Endometrial microvascular endothelial cells (primary cell): ENCODE measurements around the gene GGT1. TPM values are rescaled to one million over a fixed set of nuclear protein-coding genes. Genes with fewer than 3 reads are reported as not detected.
"Not testable (repeated sequence)": the region's sequence is repeated elsewhere in the genome, so short reads cannot be mapped to it uniquely, and the experiment has no call there.

ENCODE experiments used
- in situ Hi-C: cut with HindIII; loops from 2 replicates; pipeline ENCODE4 v1.10.0; 2017; ENCODE audit warnings: low sequenced_read_pairs, low pct_unique_long_range_greater_than_20kb; ENCODE audit errors: inconsistent ontology term
- total RNA-seq: library from RNA; depleted of rRNA; stranded (reverse); fragments of >200 nt; gene quantifications from one replicate; pipeline ENCODE4 v1.2.3, GENCODE V29; 2015; ENCODE audit errors: inconsistent ontology term

GGT1 gene
- 5.4 TPM for total RNA-seq

- in situ Hi-C loops = not testable (repeated sequence)
Observed at GRCh38 chr22:24602847-24603769, at the start of gene GGT1. TSS of gene GGT1 (plus strand) at chr22:24603193. CDS start at chr22:24611082, 7,889 bp downstream.

GRCh38 chr22:24553597-24554312 is 49.2 kb upstream of the GGT1 start:
- in situ Hi-C loops = no loop called here

DNA sequence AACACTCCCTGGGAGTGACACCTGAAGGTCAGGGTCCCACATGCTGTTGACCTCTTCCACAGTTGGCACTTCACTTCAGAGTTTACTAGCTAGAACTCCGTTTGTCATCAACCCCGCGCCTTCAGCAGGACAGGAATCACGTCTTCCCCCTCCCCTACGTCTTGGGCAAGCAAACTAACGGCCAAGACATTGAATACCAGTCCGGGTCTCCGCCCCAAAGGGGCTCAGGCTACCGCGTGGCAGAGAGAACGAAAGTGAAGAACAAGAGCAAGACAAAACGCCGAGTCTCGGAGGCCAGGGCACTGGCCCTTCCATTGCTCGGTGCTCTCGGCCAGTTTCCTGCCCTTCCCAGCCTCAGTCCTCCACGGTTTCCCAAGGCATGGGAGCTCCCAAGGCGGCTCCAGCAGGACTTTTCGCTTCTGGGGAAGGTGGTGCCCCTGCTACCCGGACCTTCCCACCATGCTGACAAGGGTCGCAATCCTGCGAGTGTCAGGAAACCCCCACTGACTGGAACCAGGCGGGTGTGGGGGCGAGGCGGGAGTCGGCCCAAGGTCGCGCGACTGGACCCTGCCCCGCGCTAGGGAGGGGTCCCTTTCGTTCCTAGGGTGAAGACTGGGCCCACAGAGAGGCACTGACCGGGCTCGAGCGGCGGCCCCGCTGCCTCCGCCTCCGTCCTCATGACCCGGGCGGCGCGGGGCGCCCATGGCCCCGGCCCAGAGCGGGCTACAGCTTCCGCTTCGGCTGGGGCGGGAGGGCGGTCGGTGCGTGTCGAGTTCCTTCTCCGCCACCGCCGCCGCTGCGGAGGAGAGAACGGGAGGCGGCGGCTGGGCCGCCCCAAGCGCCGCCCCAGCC is 48.5 kb upstream of the GGT1 start, which contains the start of gene GUCD1:
TSS of gene GUCD1 (minus strand) at position 826 of the 852 bp plus-strand sequence. CDS start at position 679, 147 bp downstream.
- in situ Hi-C loops = no loop called here

GRCh38 chr22:24555165-24556039 is 47.6 kb upstream of the GGT1 start, which contains the start of gene SNRPD3:
TSS of gene SNRPD3 (plus strand) at chr22:24555999. CDS start at chr22:24557675, 1,676 bp downstream.
- in situ Hi-C loops = no loop called here

DNA sequence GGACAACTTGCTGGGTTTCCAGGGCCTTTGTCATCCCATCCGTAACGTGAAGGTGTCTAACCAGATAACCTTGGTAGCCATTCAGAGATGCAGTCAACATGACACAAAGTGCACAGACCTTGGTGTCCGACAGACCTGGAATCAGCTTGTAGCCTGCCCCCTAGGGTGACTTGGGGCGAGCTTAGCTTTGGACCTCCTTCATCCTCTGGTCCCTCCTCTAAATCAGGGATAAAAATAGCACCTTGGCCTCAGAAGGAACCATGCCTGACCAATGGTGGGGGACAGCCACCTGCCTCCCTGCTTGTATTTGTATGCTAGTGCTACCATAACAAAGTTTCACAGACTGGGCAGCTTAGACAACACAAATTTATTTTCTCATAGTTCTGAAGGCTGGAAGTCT is 43.5 kb upstream of the GGT1 start:
- in situ Hi-C loops = no loop called here

DNA sequence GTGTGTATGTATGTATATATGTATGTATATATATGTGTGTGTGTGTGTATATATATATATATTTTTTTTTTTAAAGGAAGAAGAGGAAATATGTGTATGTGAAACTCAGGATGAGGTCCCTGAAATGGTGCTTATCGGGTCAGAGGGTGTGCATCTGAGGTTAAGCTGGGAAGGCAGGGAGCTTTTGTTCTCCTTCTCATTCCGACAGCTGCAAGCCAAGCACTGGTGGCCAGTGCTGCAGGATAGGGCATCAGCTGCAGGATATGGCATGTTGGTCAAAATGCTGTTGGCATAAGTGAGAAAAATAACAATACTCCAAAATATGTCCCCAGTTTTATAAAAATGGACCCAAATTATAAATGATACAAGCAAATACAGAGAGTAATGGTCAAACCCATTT is 39.7 kb upstream of the GGT1 start:
- in situ Hi-C loops = no loop called here

DNA sequence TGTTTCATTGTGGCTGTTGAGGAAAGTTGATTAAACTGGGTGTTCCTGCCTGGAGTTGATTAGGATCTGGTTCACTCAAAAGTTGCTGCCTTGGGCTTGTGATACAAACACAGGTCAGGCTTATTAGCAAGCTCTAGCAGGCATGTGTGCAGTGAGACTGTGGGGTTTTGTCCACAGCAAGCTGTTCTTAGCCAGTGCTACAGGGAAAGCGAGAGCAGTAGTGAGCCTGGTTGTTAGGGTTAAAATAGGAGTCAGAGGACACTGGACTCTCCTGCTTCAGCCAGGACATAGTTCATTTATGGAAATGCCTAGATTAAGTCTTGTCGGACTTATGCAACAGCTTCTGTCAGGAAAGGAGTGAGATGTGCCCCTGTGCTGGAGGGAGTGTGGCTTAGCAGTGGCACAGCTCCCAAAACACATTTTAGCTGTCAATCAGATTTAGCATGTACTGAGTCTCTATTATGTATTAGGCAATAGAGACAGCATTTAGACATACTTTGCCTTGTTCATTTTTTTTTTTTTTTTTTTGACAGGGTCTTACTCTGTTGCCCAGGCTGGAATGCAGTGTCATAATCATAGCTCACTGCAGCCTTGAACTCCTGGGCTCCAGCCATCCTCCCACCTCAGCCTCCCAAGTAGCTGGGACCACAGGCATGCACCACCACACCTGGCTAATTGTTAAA is 38.5 kb upstream of the GGT1 start:
- in situ Hi-C loops = no loop called here

GRCh38 chr22:24565077-24565476 is 37.9 kb upstream of the GGT1 start:
- in situ Hi-C loops = no loop called here

DNA sequence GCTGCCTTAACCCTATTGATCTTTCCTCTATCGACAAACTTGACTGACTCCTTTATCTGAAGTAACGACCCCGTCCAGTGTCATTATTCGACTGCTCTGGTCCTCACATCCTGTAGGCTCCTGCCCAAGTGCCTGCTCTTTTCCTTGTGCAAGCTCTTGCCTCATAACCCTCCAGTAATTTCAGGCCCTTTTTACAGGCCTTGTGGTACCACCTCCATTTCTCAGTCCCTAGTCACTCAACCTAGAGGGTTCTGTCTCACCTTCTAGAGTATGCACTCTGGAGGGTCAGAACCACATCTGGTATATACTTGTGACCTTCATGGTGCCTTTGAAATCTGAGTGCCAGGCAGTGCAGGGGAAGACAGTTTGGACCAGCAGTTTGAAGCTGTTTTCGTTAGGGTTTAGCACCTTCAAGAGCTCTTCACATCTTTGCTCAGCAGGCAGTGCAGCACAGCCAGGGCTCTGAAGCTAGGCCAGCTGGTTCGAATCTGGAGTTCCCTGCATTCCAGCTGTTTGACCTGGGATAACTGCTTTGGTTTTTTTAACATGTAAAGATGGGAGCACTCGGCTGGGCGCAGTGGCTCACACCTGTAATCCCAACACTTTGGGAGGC is 36.0 kb upstream of the GGT1 start:
- in situ Hi-C loops = no loop called here

- in situ Hi-C loops = no loop called here
Observed at GRCh38 chr22:24567668-24568067, 35.3 kb upstream of the GGT1 start.

DNA sequence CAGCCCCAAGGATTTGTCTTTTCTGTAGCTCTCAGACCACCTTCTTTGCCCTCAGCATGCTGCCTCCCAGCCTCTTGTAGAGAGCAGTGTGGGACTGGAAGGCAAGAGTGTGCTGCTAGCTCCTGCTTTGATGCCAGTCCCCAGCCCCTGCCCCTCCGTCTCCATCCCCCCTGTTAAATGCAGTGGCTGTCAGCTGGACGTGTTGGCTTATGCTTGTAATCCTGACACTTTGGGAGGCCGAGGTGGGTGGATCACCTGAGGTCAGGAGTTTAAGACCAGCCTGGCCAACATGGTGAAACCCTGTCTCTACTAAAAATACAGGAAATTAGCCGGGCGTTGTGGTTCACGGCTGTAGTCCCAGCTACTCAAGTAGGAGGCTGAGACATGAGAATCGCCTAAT is 31.7 kb upstream of the GGT1 start:
- in situ Hi-C loops = no loop called here

- in situ Hi-C loops = no loop called here
Observed at GRCh38 chr22:24576778-24577177, 26.2 kb upstream of the GGT1 start.

- in situ Hi-C loops = no loop called here
Observed at GRCh38 chr22:24578355-24579257, 24.4 kb upstream of the GGT1 start.

DNA sequence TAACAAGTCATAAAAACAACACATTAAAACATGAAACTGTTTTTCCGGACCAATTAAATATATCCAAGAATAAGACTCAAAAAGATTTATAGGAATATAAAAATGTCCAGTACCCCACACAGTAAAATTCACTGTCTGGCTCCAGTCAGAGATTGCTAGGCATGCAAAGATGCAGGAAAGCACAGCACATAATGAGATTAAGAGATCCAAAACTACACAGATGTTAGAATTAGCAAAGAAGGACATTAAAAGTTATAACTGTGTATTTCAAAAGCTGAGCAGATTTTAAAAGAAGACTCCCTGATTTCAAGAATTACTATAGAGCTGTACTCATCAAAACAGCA is 23.8 kb upstream of the GGT1 start:
- in situ Hi-C loops = no loop called here

DNA sequence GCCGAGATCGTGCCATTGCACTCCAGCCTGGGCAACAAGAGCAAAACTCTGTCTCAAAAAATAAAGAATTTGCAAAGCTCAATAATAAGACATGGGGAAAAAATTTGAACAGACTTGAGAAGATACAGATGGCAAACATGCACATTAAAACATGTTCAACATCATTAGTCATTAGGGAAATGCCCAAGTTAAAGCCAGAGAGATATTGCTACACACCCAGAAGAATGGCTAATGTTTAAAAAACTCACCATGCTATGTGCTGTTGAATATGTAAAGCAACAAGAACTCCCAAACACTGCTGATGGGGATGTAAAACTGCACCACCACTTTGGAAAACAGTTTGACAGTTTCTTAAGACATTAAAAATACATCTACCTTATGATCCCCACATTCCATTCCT is 22.7 kb upstream of the GGT1 start:
- in situ Hi-C loops = no loop called here

DNA sequence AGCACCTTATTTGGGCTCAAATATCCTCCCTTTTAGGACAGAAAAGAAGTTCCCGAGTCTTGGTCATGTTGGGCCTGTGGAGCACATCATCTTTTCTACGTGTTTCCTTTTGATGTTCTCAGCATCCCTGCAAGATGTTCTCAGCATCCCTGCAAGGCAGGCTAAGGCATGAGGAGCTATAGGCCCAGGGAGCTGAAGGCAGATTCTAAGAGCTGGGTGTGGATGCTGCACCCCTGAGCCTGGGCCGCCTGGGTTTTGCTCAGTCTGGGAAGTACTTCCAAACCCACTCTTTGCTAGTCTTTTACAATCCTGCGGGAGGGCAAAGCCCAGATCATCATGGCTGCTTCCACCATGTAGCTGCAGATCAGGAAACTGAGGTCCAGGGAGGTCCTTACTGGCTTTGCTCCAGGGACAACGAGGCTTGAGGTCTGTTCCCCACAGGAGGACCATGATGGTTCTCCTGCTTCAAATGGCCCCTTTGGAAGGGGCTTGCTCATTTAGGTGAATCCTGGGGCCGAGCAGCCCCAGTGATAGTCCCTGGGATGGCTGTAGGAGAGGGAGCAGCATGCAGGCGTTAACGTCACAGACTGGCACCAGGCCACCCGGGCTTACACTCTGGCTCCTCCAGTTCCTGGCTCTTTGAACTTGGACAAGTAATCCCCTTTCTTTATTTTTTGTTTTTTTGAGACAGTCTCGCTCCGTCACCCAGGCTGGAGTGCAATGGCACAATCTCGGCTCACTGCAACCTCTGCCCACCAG is 20.8 kb upstream of the GGT1 start:
- in situ Hi-C loops = no loop called here
